Mononuclear cell (primary cell): ENCODE measurements around the gene OR1I1. TPM values are rescaled to one million over a fixed set of nuclear protein-coding genes. Genes with fewer than 3 reads are reported as not detected.

Source experiments
- H3K27me3 ChIP-seq: 2 replicates; pipeline ENCODE4 v1.6.0; 2011; ENCODE audit warnings: low read length, control low read depth; ENCODE audit not compliant: insufficient read depth
- H3K4me1 ChIP-seq: 2 replicates; pipeline ENCODE4 v1.5.1; 2011; ENCODE audit warnings: mild to moderate bottlenecking, low read length, control low read depth; ENCODE audit not compliant: insufficient read depth
- H3K4me3 ChIP-seq: 2 replicates; pipeline ENCODE4 v1.5.1; 2011; ENCODE audit warnings: mild to moderate bottlenecking, low read length, moderate library complexity
- H3K9me3 ChIP-seq: 2 replicates; pipeline ENCODE4 v1.5.1; 2011; ENCODE audit warnings: low read depth, mild to moderate bottlenecking, control low read depth, low read length
- total RNA-seq: library from RNA; depleted of rRNA; stranded (reverse); fragments of >200 nt; gene quantifications from one replicate; pipeline ENCODE4 v1.2.3, GENCODE V29; 2012

The OR1I1 gene
- total RNA-seq, 1 donor, result not detected

DNA sequence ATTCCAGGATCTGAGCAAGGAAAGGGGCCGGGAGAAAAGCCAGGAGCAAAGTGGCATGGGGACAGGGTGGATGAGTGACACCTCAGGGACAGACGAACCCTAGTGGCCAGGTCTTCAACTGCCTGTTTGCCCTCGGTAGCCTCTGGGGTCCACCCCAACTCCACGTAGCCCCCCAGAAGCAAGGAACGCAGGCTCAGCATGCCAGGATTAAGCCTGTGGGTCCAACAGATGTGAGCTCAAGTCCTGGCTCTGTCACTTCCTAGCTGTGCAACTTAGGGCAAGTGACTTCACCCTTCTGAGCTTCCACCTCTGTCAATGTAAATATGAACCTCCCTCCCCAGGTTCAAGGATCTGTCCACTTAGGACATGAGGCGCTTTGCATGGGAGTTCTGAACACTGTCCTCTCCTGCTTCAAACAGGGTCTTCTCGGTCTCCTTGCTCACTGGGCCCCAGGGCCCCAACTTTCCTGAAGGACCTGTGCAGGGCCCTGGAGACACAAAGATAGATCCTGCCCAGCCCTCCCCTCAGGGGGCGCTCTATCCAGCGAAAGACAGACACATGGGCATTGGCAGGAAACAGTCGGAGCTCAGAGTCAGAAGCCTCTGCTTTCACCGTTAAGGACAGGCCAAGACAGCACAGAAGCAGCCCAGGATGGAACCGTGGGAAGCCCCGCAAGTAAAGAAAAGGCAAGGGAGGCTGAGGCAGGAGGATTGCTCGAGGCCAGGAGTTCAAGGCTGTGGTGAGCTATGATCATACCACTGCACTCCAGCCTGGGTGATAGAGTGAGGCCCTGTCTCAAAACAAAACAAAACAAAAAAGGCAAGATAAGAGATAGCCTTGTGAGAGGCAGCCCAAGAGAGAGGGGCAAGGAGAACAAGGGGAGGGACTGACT lies 38.4 kb downstream of the OR1I1 start:
- Histone ChIP-seq H3K4me3 (no peak overlapping the region), H3K9me3 (no peaks in the 10 kb centered on the region), H3K27me3 (no peaks in the 10 kb centered on the region), H3K4me1 (peaks cover 9% of the 10 kb centered on the region)

DNA sequence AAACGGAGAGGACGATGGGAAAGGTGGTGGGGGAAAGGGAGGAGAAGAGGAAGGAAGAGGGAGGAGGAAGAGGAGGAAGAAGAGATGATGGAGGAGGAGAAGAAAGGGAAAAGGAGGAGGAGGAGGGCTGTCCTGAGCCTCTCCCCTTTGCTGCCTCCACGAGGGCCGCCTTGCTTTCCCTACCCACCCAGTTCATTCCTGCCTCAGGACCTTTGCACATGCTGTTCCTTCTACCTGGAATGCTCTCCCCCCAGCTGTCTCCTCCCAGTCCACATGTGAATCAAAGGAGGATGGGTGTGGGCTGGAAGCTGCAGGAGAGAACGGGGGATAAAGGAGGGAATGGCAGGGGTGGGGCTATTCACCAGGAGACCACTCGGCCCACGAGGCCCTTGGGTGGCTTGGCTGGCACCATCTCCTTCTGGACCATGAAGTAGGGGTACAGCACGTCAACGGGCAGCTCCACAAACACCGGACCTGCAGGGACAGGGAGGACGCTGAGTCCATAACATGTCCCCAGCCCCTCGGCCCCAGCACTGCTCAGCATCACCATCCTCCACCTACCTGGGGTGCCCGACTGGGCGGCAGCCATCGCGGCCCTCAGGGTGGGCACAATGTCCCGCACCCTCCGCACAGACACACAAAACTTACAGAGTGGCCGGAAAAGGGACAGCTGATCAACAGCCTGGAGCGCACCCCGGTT lies 40.5 kb downstream of the OR1I1 start:
- Histone ChIP-seq H3K27me3 (no peaks in the 10 kb centered on the region), H3K9me3 (no peaks in the 10 kb centered on the region), H3K4me1 (peaks cover 15% of the 10 kb centered on the region), H3K4me3 (no peak overlapping the region)

- Histone ChIP-seq H3K4me3 (no peak overlapping the region), H3K9me3 (no peaks in the 10 kb centered on the region), H3K27me3 (no peaks in the 10 kb centered on the region), H3K4me1 (peaks cover 15% of the 10 kb centered on the region)
Measured at GRCh38 chr19:15123031-15123890, 41.2 kb downstream of the OR1I1 start.

DNA sequence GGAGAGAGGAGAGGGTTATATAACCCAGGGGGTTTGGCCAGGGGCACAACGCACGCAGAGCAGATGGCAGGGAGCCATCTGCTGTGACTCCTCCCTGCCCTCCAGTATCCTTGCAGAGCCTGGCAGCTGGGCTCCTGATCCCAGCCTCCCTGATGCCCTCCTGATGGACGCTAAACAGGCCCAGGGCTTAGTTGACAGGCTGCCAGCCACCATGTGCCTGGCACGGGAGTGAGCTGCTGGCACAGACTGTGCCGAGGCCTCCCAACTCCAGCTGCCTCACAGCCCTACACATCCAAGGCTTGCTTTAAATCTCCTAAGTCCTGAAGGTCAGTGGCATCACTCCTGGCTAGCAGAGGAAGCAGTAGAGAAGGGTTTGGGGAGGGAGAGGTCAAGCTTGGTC lies 41.9 kb downstream of the OR1I1 start:
- H3K4me3 ChIP-seq, result no peak overlapping the region
- H3K4me1 ChIP-seq, result peaks cover 15% of the 10 kb centered on the region
- no peaks in the 10 kb centered on the region for H3K9me3 ChIP-seq
- H3K27me3 ChIP-seq, result no peaks in the 10 kb centered on the region

- H3K4me1 ChIP-seq, result peaks cover 15% of the 10 kb centered on the region
- H3K9me3 ChIP-seq, result no peaks in the 10 kb centered on the region
- peak overlapping the region; percentile 84 for H3K4me3 ChIP-seq
- H3K27me3 ChIP-seq, result no peaks in the 10 kb centered on the region
Measured at GRCh38 chr19:15124572-15125231, 42.7 kb downstream of the OR1I1 start.

- Histone ChIP-seq H3K4me3 (peak overlapping the region; percentile 84), H3K4me1 (peaks cover 15% of the 10 kb centered on the region), H3K27me3 (no peaks in the 10 kb centered on the region), H3K9me3 (no peaks in the 10 kb centered on the region)
Measured at GRCh38 chr19:15125232-15126067, 43.4 kb downstream of the OR1I1 start.

DNA sequence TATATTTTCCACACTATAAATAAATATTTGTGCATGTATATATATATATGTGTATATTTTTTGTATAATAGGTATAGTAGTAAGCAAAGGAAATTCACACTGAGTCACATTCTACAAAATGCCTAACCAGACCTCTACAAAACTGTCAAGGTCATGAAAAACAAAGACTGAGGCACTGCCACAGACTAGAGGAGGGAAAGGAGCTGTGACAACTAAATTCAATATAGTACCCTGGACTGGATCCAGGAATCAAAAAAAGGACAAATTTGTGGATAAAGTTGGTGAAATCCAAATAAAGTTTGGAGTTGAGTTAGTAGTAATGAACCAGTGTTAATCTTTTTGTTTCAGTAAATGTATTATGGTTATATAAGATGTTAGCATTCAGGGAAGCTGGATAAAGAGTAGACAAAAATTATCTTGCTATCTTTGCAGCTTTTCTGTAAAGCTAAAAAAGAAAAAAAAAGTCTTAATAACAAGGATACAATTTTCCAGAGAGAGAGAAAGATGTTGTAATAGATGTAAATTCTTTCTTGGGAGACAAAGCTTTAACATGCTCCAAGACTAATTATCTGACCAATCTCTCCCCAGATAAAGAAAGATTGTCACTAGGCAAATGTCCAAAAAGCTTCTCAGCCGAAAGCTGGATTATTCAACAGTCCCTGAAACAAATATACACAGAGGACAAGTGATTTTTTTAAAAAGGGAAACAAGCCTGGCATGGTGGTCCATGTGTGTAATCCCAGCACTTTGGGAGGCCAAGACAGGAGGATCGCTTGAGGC lies 44.3 kb downstream of the OR1I1 start:
- Histone ChIP-seq H3K4me3 (peak overlapping the region; percentile 84), H3K4me1 (peaks cover 15% of the 10 kb centered on the region), H3K9me3 (no peaks in the 10 kb centered on the region), H3K27me3 (no peaks in the 10 kb centered on the region)

DNA sequence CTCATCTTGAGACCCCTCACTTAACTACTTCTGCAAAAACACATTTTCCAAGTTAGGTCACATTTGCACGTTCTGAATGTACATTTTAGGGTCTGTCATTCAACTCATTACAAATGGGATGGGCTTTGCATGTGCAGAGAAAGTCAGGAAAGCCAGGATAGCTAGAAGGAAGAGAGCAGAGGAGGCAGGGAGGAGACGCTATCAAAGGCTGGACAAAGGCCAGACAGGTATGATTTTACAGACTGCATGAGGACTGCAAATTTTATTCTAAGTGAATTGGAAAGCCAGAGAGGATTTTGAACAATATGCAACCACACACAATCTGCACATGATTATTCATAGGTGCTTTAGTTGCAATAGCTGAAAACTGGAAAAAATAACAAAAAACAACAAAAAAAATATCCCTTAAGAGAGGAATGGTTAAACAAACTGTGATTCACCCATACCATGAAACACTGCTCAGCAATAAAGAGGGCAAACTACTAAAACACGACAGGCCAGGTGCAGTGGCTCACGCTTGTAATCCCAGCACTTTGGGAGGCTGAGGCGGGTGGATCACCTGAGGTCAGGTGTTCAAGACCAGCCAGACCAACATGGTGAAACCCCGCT lies 46.3 kb downstream of the OR1I1 start:
- Histone ChIP-seq H3K9me3 (no peaks in the 10 kb centered on the region), H3K27me3 (no peaks in the 10 kb centered on the region), H3K4me1 (peaks cover 15% of the 10 kb centered on the region), H3K4me3 (no peak overlapping the region)

- Histone ChIP-seq H3K27me3 (no peaks in the 10 kb centered on the region), H3K4me1 (peaks cover 6% of the 10 kb centered on the region), H3K9me3 (no peaks in the 10 kb centered on the region), H3K4me3 (no peak overlapping the region)
Measured at GRCh38 chr19:15129856-15130585, 48.0 kb downstream of the OR1I1 start.

GRCh38 chr19:15136234-15136954 lies 54.4 kb downstream of the OR1I1 start:
- Histone ChIP-seq H3K27me3 (no peaks in the 10 kb centered on the region), H3K4me1 (no peaks in the 10 kb centered on the region), H3K9me3 (peaks cover 6% of the 10 kb centered on the region), H3K4me3 (no peak overlapping the region)

- no peak overlapping the region for H3K4me3 ChIP-seq
- H3K4me1 ChIP-seq, result no peaks in the 10 kb centered on the region
- no peaks in the 10 kb centered on the region for H3K27me3 ChIP-seq
- peaks cover 6% of the 10 kb centered on the region for H3K9me3 ChIP-seq
Measured at GRCh38 chr19:15137777-15138176, 55.8 kb downstream of the OR1I1 start.

GRCh38 chr19:15138427-15138826 lies 56.4 kb downstream of the OR1I1 start:
- Histone ChIP-seq H3K4me1 (no peaks in the 10 kb centered on the region), H3K9me3 (peaks cover 6% of the 10 kb centered on the region), H3K27me3 (no peaks in the 10 kb centered on the region), H3K4me3 (no peak overlapping the region)
